GM10847 (cell line): ENCODE data around the gene ALOX12B.

Experiments used
- POLR2A ChIP-seq: IDR thresholded peaks from 2 replicates; pipeline ENCODE4 v1.6.1; 2011; ENCODE audit not compliant: insufficient read length; ENCODE audit errors: extremely low read depth

ALOX12B gene

DNA sequence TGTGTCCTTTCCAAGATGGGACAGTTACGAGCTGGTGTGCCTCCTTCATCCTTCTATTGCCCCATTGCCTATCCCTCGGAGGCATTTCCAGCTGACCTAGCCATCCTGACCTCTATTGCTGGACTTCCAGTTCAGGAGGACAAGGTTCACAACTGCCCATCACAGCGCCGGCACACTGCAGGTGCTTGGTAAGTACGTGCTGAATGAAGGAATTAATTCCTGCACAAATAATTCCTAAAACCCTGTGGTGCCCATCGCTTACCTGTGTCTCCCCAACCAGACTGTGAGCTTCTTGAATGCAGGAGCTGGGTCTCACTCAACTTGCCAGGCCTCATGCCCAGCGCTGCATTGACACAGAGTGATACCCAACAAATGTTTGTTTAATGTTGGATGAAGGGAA, 35.7 kb downstream of the ALOX12B start:
- TF ChIP-seq POLR2A, result no peak

DNA sequence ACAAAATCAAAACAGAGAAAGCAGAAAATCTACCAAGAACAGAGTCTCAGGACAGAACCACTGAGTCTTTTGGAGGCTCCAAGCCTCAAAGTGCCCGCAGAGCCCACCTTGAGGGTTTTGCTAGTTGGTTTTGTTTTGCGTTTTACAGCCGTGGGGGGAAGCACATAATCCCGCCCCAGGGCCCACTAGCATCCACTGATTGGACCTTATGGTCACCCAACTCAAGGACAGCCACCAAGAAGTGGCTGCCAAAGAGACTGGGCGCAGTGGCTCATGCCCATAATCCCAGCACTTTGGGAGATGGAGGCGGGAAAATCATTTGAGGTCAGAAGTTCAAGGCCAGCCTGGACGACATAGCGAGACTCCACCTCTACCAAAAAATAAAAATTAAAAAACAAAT, 38.8 kb downstream of the ALOX12B start:
- no peak for TF ChIP-seq POLR2A

DNA sequence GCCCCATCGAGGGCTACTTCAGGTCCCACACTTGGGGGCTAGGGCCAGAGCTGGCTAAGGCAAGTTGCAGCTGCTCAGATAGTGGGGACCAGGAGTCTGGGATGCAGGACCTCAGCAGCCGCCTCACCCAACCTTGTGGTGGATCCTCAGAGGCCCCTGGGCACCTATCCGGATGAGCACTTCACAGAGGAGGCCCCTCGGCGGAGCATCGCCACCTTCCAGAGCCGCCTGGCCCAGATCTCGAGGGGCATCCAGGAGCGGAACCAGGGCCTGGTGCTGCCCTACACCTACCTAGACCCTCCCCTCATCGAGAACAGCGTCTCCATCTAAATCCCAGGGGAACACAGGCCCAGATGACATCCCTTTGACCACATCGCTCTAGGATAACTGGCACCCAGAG, 39.3 kb downstream of the ALOX12B start:
- TF ChIP-seq POLR2A, result no peak

DNA sequence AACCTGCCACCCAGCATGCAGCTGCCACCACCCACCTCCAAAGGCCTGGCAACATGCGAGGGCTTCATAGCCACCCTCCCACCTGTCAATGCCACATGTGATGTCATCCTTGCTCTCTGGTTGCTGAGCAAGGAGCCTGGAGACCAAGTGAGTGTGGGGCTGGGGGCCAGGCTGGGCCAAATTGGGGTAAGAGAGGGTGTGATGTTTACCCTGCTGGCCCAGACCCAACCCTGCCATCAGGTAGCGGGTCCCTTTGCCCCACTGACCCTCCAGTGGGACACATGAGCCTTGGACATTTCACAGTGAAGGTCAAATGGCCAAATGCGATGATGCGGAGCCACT, 39.8 kb downstream of the ALOX12B start:
- no peak for TF ChIP-seq POLR2A

DNA sequence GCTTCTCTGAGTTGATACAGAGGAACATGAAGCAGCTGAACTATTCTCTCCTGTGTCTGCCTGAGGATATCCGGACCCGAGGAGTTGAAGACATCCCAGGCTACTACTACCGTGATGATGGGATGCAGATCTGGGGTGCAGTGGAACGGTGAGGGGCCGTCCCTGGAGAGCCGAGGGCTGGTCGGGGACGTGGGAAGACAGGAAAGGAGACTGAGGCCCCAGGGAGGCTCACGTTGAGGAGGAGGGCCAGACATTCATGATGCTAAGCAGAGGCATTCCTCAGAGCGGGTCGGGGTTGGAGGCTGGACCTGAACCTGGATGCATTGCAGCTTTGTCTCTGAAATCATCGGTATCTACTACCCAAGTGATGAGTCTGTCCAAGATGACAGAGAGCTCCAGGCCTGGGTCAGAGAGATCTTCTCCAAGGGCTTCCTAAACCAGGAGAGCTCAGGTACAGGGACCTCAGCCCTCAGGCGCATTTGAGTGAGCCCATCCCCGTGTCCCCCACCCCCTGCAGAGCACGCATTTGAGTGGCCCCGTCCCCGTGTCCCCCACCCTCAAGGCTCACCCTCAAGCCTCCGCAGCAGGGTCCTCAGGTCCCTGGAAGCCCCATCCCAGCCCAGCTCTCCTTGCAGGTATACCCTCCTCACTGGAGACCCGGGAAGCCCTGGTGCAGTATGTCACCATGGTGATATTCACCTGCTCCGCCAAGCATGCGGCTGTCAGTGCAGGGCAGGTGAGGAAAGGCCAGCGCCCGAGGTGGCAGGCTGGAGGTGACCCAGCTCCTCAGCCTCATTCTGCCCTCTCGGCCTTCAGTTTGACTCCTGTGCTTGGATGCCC, 40.4 kb downstream of the ALOX12B start:
- no peak for TF ChIP-seq POLR2A

DNA sequence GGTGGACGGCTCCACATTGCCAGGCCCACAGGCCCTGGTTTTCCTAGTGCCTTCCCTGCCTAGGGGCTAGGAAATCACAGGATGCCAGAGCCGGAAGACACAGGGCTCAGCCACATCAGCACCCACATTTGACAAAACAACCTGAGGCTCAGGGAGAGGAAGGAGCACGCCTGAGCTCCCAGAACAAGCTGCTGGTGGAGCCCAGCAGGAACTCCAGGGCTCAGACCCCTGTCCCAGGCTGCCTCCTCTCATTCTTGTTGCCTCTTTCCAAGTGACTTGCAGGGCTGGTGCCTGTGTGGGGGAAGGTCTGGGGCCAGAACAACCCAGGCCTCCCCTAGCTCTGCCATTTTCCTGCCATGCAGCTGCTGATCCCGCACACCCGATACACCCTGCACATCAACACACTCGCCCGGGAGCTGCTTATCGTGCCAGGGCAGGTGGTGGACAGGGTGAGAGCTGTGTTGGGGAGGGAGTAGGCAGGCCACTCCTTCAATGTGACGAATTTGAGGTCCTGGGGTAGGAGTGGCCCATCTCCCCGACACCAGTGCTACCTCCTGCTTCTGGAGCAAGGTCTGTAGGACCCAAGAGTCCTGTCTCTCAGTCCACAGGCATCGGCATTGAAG, 41.1 kb downstream of the ALOX12B start:
- no peak for TF ChIP-seq POLR2A

DNA sequence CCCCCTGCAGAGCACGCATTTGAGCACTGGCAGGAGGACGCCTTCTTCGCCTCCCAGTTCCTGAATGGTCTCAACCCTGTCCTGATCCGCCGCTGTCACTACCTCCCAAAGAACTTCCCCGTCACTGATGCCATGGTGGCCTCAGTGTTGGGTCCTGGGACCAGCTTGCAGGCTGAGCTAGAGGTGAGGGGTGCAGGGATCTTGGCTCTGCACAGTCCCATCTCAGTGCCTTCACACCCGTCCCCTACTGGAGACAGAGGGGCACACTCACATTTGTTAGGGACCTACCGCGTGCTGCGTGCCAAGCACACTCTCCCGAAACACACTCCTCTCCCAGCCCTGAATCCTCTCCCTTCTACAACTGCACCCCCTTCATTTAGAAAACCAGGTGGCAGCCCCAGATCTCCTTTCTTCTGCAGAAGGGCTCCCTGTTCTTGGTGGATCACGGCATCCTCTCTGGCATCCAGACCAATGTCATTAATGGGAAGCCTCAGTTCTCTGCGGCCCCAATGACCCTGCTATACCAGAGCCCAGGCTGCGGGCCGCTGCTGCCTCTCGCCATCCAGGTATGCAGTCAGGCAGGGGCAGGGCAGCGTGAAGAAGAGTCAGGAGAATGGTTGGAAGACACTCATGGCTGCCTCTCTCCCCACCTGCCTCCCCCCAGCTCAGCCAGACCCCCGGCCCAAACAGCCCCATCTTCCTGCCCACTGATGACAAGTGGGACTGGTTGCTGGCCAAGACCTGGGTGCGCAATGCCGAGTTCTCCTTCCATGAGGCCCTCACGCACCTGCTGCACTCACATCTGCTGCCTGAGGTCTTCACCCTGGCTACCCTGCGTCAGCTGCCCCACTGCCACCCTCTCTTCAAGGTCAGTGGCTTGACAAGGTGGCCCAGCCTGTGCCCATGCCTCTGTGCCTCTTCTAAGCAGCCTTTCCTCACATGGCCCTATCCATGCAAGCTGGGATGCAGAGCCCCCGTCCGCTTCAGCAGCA, 42.4 kb downstream of the ALOX12B start:
- no peak for TF ChIP-seq POLR2A

DNA sequence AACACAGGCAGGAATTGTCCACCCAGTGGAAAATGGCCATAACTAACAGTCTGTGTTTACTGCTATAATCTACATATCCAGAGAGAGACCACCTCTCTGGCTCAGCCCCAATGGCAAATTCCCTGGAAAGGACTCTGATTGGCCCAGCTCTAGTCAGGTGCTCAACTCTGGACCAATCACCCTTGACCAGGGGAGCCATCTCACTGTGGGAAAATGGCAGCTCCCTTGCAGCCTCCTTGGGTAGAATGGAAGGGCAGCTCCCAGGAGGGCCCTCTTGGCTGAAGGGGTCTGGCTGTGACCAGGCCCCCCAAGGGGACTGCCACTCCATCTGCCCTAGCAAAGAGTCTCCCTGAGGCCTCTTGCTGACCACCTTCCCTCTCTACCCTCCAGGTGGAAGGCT, 45.5 kb downstream of the ALOX12B start:
- no peak for TF ChIP-seq POLR2A

DNA sequence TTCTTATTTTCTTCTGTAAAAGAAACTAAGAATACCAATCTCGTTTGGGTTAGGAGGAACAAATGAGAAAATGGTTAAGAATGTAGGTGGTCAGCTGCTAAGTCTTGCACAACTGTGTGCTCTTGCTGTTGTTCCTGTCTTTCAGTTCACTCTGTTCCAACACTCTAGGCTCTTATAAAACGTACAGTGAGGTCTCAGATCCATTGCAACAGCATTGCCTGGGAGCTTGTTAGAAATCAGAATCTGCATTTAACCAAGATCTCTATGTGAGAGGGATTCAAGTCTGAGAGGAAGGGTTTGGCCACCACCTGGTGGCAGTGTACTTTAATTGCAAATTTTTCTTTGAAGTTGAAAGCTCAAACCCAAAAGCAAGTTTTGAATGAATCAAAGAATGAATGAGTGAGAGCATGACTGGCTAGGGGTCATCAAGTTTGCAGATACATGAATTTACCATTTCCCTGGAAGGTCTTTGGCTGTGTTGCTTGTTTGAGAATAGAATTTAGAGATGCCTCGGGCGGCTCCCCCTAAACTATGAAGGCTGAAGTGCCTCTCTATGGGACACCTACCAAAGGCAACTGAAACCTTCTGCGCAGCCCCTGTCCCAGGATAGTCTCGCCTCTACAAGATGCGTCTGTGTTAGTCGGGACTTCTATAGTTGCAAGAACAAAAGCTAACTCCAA, 46.1 kb downstream of the ALOX12B start:
- TF ChIP-seq POLR2A, result no peak

DNA sequence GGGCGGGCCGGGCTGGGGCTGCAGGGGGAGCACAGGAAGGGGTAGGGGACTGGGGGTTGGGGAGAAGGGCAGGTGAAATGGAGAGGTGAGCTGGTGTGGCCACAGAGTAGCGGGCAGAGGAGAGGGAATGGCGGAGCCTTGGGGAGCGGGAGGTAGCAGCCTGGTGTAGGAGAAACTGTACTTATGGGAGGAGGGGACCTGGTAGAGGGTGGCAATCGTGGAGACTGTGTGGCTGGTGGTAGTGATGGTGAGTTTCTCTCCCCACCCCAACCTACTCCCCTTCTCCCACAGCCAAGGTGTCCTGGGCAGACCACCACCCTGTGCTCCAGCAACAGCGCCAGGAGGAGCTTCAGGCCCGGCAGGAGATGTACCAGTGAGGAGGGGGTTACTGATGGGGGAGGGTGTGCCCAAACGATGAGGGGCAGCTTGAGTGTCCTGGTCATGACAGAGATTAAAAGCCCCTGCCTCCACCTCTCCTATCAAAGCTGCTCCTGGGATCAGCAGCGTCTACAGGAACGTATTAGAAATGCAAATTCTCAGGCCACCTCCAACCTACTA, 47.8 kb downstream of the ALOX12B start:
- no peak for TF ChIP-seq POLR2A

DNA sequence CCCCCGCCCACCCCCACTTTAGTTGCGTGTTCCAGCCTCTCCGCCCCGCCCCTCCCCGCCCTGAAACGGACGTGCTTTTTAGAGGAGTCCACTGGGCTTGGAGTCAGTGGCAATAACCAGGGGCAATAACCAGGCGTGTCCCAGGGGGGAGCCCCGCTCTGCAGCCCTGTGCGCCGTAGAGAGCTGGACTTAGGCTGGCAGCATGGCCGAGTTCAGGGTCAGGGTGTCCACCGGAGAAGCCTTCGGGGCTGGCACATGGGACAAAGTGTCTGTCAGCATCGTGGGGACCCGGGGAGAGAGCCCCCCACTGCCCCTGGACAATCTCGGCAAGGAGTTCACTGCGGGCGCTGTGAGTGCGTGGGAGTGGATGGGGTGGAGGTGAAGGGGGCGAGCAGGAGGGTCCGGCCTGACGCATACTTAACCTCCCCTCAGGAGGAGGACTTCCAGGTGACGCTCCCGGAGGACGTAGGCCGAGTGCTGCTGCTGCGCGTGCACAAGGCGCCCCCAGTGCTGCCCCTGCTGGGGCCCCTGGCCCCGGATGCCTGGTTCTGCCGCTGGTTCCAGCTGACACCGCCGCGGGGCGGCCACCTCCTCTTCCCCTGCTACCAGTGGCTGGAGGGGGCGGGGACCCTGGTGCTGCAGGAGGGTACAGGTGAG, 48.4 kb downstream of the ALOX12B start, which contains the start of gene ALOX15B:
TSS of gene ALOX15B (plus strand) at position 106 of the 657 bp plus-strand sequence. CDS start at position 203, 97 bp downstream.
- no peak for TF ChIP-seq POLR2A

DNA sequence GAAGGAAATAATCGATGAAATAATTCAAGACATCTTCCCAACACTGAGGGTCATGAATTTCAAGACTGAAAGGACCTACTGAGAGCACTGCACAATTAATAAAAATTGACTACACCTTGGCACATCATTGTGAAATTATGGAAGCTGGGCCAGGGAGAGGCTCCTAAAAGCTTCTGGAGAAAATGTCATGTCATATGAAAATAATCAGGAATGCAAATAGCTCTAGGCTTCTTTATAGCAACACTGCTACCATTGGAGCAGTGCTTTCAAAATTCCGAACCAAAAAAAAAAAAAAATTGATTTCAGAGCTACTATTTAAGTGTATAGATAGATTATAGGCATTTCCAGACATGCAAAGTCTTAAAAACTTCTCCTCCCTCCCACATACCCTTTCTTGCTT, 55.1 kb downstream of the ALOX12B start:
- TF ChIP-seq POLR2A, result no peak

DNA sequence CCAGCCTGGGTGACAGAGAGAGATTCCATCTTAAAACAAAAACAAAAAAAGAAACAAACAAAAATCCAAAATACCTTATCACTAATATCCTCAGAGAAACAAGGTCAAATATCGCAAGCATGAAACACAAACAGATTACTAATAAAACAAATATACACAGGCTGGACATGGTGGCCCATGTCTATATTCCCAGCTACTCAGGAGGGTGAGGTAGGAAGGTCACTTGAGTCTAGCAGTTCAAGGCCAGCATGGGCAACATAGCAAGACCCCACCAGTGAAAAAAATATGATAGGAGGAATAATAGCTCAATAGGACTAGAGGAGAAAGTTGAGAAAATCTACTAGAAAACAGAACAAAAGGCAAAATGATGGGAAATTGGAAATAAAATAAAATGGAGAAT, 55.6 kb downstream of the ALOX12B start:
- no peak for TF ChIP-seq POLR2A

DNA sequence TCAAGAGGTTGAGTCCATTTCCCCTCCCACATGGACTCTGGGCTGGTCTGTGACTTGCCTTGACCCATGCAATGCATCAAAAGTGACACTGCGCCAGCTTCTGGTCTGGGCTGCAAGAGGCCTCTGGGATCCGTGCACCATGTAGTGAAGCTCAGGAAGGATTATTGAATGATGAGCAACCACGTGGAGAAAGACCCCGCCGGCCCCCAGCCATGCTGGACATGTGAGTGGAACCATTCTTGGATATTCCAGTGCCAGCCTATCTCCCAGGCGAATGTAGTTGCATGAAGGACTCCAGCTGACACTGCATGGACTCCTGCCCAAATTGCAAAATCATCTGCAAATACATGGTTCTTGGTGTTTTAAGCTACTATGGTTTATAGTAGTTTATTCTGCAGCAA, 56.3 kb downstream of the ALOX12B start:
- no peak for TF ChIP-seq POLR2A
